ENCODE measurements around the gene ART4. TPM values are rescaled to one million over a fixed set of nuclear protein-coding genes. Genes with fewer than 3 reads are reported as not detected.

Gene ART4
- total and polyA plus RNA-seq, 11 donors = 0.44 to 5.9 (median 2.2) TPM

- ATAC-seq (no peak), DNase-seq (no peak)
- Histone ChIP-seq H3K9me3 (no peaks in the 10 kb centered on the region), H3K4me1 (peaks cover 3 to 58% (median 44%) of the 10 kb centered on the region in 12 donors), H3K36me3 (no peaks in the 10 kb centered on the region), H3K4me3 (peak overlapping the region in 8 of 12 donors; percentile 24 to 56 (median 36)), H3K27me3 (no peaks in the 10 kb centered on the region), H3K27ac (peak overlapping the region; percentile 58 to 78 (median 70))
- intact Hi-C loops (cut with DNase I) = loop anchor here in 7 of 10 donors (2.0 to 10.0 kb wide), 10 partner anchors 35 to 432 kb away; partner anchors contain the start of genes RERG (in 5 of the 7), C12orf60 (in 3 of the 7) and WBP11 (in 3 of the 7)
- no peak for TF ChIP-seq POLR2A (IDR thresholded peaks at IDR 0.05)
- 65 to 81% (median 69%) methylated on average over 3 of the region's 3 CpGs for WGBS, 4 donors
These were observed 1.0 kb downstream of the ART4 start for GRCh38 chr12:14842315-14842714.

DNA sequence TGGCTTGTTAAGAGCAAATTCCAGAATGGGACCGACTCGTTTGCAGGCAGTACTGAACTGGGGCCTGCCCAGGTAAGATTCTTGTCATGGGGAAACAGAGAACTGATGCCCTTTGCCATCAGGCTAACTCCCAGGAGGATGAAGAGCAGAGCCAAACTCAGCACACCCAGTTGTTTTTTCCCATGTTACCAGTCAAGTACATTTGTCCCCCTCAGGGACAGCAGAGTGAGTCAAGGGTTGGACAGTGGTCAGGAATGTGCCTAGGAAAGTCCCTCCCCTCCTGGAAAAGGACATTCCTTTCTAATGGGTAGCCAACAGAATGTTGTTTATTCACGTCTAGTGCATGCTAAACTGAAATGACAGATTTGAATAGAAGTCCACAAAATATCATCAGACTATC is 1.6 kb downstream of the ART4 start:
- peak overlapping the region in 8 of 12 donors; percentile 24 to 56 (median 36) for H3K4me3 ChIP-seq
- 1 to 16% (median 6%) methylated on average over 3 of the region's 3 CpGs for WGBS, 4 donors
- no peaks in the 10 kb centered on the region for H3K9me3 ChIP-seq
- H3K27ac ChIP-seq = peak overlapping the region; percentile 58 to 78 (median 70)
- no peaks in the 10 kb centered on the region for H3K36me3 ChIP-seq
- DNase-seq (peak in 4 of 5 donors; percentile 59 to 82 (median 62)), ATAC-seq (peak; percentile 91 to 95 (median 94))
- peaks cover 3 to 52% (median 42%) of the 10 kb centered on the region in 12 donors for H3K4me1 ChIP-seq
- no peaks in the 10 kb centered on the region for H3K27me3 ChIP-seq
- intact Hi-C loops (cut with DNase I) = loop anchor here in 7 of 10 donors (2.0 to 10.0 kb wide), 10 partner anchors 34 to 433 kb away; partner anchors contain the start of genes RERG (in 5 of the 7), C12orf60 (in 3 of the 7) and WBP11 (in 3 of the 7)
- TF ChIP-seq CTCF (IDR thresholded peaks at IDR 0.05) (no peak), POLR2A (IDR thresholded peaks at IDR 0.05) (peak in 1 of 2 donors; percentile 30)

DNA sequence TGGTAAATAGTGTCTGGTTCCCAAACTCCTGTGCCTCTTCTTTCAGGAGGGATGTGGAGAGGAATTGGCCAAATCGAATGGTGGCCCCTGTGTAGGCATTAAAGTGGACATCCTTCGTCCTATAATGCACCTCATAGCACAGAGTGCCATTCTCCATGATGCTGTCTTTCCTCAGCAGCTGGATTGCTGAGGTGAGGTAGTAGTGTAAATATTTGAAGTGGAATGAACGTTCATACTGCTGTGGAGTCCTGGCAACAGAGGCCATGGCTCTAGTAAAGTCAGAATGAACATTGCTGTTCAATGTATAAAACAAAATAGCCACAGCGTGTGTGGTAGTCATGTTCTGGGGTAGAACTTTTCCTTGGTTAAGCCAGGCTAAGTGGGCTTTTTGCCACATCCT is 2.7 kb downstream of the ART4 start:
- intact Hi-C loops (cut with DNase I) = loop anchor here in 7 of 10 donors (5.0 to 10.0 kb wide), 9 partner anchors 33 to 434 kb away; partner anchors contain the start of genes RERG (in 5 of the 7), C12orf60 (in 3 of the 7) and WBP11 (in 3 of the 7)
- DNase-seq (no peak), ATAC-seq (no peak)
- peaks cover 3 to 50% (median 34%) of the 10 kb centered on the region in 12 donors for H3K4me1 ChIP-seq
- H3K27ac ChIP-seq = peak overlapping the region in 8 of 12 donors; percentile 58 to 78 (median 72)
- H3K4me3 ChIP-seq = peak overlapping the region in 2 of 12 donors; percentile 51 to 56
- no peak for TF ChIP-seq CTCF (IDR thresholded peaks at IDR 0.05)
- no peak for TF ChIP-seq POLR2A (IDR thresholded peaks at IDR 0.05)
- no peaks in the 10 kb centered on the region for H3K9me3 ChIP-seq
- no peaks in the 10 kb centered on the region for H3K27me3 ChIP-seq
- WGBS, 4 donors = 90 to 95% (median 92%) methylated on average over 4 of the region's 4 CpGs
- H3K36me3 ChIP-seq = no peaks in the 10 kb centered on the region

GRCh38 chr12:14839262-14839661 is 4.1 kb downstream of the ART4 start:
- intact Hi-C loops (cut with DNase I) = no loop called here
- H3K4me1 ChIP-seq = peaks cover 3 to 61% (median 45%) of the 10 kb centered on the region in 12 donors
- no peak for TF ChIP-seq CTCF (IDR thresholded peaks at IDR 0.05)
- no peak for TF ChIP-seq POLR2A (IDR thresholded peaks at IDR 0.05)
- no peak for DNase-seq
- 96 to 100% (median 100%) methylated on average over 1 of the region's 1 CpG for WGBS, 4 donors
- H3K4me3 ChIP-seq = no peak overlapping the region
- no peak for ATAC-seq
- H3K27ac ChIP-seq = no peak overlapping the region
- no peaks in the 10 kb centered on the region for H3K36me3 ChIP-seq
- H3K9me3 ChIP-seq = no peaks in the 10 kb centered on the region
- no peaks in the 10 kb centered on the region for H3K27me3 ChIP-seq

Measured in heart left ventricle (tissue), 16 donors.